Ramos (cell line): ENCODE measurements around the gene TNIK.

Experiments used
- in situ Hi-C: fragments of 300-500 bp; cut with MboI; formaldehyde crosslinking; loops from one replicate; pipeline ENCODE4 v1.14.3; 2022; ENCODE audit warnings: low sequenced_read_pairs; ENCODE audit not compliant: unreplicated experiment

TNIK gene

DNA sequence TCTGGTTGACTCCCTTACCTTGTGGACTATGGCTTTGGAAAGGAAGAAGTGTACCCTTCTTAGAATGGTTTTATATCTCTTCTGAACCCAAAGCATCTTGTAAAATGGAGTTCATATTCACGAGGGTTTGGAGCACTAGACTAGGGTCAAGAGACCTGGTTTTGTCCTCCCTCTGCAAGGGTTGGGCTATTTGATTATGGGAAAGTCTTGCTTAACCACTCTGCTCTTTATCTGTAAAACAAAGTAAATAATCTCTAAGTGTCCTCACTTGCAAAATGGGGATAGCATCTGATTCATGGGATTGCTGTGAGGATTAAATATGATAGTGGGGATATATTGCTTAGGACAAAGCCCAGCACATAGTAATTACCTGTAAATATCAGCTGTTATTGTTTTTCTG lies 415.8 kb downstream of the TNIK start:
- in situ Hi-C loops, result no loop called here

- in situ Hi-C loops, result no loop called here
Measured at GRCh38 chr3:171039674-171040073, 420.5 kb downstream of the TNIK start.

GRCh38 chr3:171038342-171038741 lies 421.9 kb downstream of the TNIK start:
- in situ Hi-C loops, result no loop called here

- in situ Hi-C loops, result no loop called here
Measured at GRCh38 chr3:171028779-171029232, 431.4 kb downstream of the TNIK start.

GRCh38 chr3:171028025-171028778 lies 432.0 kb downstream of the TNIK start:
- in situ Hi-C loops, result no loop called here

GRCh38 chr3:171026597-171027293 lies 433.5 kb downstream of the TNIK start, which contains the start of gene SLC2A2:
Gene SLC2A2, minus strand, starts transcription at chr3:171026720. Its CDS starts 50 bp downstream, at chr3:171026670.
- in situ Hi-C loops, result no loop called here

DNA sequence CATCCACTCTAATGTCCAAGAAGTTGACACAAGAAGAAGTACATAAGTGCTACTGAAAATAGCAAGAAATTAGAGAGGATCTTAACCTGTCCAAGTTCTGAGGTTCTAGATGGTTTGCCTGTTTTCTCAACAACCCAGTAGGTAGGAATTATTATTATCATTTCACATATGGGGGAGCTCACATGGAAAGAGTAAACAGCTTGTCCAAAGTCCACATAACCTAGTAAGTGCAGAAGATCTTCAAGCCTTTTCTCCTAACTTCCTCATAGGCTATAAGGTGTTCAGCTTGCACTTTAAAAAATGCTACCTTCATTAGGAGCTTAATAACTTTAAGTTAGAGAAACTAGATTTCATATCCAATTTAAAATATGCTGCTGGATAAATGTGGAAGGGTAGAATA lies 436.6 kb downstream of the TNIK start:
- in situ Hi-C loops, result no loop called here

DNA sequence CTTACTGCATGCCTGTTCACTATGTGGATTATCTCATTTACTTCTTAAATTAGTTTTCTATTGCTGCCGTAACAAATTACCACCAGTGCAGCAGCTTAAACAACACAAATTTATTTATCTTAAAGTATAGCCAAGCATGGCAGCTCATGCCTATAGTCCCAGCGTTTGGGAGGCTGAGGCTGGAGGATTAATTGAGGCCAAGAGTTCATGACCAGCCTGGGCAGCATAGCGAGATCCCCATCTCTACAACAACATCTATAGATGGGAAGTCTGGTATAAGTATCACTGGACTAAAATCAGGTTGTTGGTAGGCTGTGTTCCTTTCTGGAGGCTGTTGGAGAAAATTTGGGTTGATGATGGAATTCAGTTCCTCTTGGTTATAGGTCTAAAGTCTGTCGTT lies 438.8 kb downstream of the TNIK start:
- in situ Hi-C loops, result no loop called here

GRCh38 chr3:171018156-171018935 lies 441.9 kb downstream of the TNIK start:
- in situ Hi-C loops, result no loop called here

DNA sequence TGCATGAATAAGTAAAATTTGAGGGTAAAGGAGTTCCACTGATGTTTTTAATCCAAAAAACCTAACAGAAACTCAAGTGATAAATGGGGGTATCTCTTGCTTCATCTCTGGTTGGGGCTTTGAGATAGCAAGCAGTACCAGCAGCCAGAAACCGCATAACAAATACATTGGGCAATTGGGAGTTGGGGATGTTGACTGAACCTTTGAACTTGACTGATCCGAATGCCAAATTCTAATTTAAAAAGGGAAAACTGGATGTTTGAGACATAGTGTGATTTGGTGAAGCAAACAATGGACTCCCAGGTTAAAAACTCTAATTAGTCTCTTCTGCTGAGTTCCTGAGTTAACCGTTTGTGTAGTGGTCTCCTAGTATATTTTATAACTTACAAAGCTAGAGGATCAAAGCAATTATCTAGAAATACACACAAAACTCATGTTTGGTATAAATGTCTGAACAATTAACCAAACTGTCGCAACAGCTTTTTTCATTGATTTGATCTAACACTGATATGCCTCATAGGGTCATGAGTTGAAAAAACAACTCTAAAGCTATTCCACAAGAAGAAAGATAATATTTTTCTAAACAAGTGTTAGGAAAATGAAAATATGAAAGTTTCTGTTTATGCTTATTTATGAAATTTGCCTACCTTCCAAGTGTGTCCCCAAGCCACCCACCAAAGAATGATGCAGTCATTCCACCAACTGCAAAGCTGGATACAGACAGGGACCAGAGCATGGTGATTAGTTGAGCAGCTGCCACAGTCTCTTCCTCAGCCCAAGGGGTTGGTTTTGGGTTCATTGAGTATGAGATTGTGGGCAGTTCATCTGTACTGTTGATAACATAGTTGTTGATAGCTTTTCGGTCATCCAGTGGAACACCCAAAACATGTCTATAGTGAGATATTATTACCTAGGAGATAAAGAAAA lies 446.1 kb downstream of the TNIK start:
- in situ Hi-C loops, result no loop called here

- in situ Hi-C loops, result no loop called here
Measured at GRCh38 chr3:171011873-171012336, 448.3 kb downstream of the TNIK start.
